Testis (tissue), 2 donors: ENCODE results near the gene FBLN1.

Source experiments
- CTCF ChIP-seq, 3 experiments: fragments of 450-650 bp in 2 of 3; fragments of 200-600 bp in 1 of 3; sonication (generic) in 1 of 3; IDR thresholded peaks; one replicate each; pipeline ENCODE4 v1.5.1; 2016 to 2019; ENCODE audit warnings: antibody characterized with exemption in 3 of 3, mild to moderate bottlenecking in 2 of 3, moderate library complexity in 1 of 3
- POLR2A ChIP-seq: fragments of 450-650 bp; IDR thresholded peaks from one replicate; pipeline ENCODE4 v1.6.1; 2017; ENCODE audit warnings: antibody characterized with exemption, mild to moderate bottlenecking, moderate library complexity

- TF ChIP-seq POLR2A (no peak), CTCF (IDR thresholded peaks at IDR 0.05) (no peak)
These were observed 25.4 kb downstream of the FBLN1 start for GRCh38 chr22:45528046-45528445.
